Activated naive CD8-positive, alpha-beta T cell (primary cell): Measurements from ENCODE around the gene SH3BGRL2.

Experiments
- H3K27ac Mint-ChIP-seq: one replicate; pipeline ENCODE4 v1.8.0; 2021; ENCODE audit warnings: mixed read lengths
- H3K27me3 Mint-ChIP-seq: one replicate; pipeline ENCODE4 v1.8.0; 2021; ENCODE audit warnings: mixed read lengths
- H3K36me3 Mint-ChIP-seq: one replicate; pipeline ENCODE4 v1.8.0; 2021; ENCODE audit warnings: mixed read lengths
- H3K4me1 Mint-ChIP-seq: one replicate; pipeline ENCODE4 v1.8.0; 2021; ENCODE audit warnings: low read depth, mixed read lengths
- H3K4me3 Mint-ChIP-seq: one replicate; pipeline ENCODE4 v1.8.0; 2021; ENCODE audit warnings: mild to moderate bottlenecking, mixed read lengths
- H3K9me3 Mint-ChIP-seq: one replicate; pipeline ENCODE4 v1.8.0; 2021; ENCODE audit warnings: low read depth, mixed read lengths

SH3BGRL2 gene

GRCh38 chr6:79684876-79685275, 53.7 kb downstream of the SH3BGRL2 start:
- Mint-ChIP-seq H3K27me3 (no peaks in the 10 kb centered on the region), H3K9me3 (no peaks in the 10 kb centered on the region), H3K27ac (no peak overlapping the region), H3K4me3 (no peak overlapping the region), H3K36me3 (peaks cover 3% of the 10 kb centered on the region), H3K4me1 (peaks cover 19% of the 10 kb centered on the region)

GRCh38 chr6:79686707-79687309, 55.7 kb downstream of the SH3BGRL2 start:
- no peaks in the 10 kb centered on the region for H3K27me3 Mint-ChIP-seq
- H3K4me3 Mint-ChIP-seq = peak overlapping the region; percentile 9
- no peak overlapping the region for H3K27ac Mint-ChIP-seq
- peaks cover 19% of the 10 kb centered on the region for H3K4me1 Mint-ChIP-seq
- H3K9me3 Mint-ChIP-seq = no peaks in the 10 kb centered on the region
- H3K36me3 Mint-ChIP-seq = peaks cover 3% of the 10 kb centered on the region

GRCh38 chr6:79687759-79688158, 56.6 kb downstream of the SH3BGRL2 start:
- peaks cover under 1% of the 10 kb centered on the region for H3K36me3 Mint-ChIP-seq
- H3K27ac Mint-ChIP-seq = no peak overlapping the region
- no peaks in the 10 kb centered on the region for H3K27me3 Mint-ChIP-seq
- H3K4me3 Mint-ChIP-seq = no peak overlapping the region
- H3K4me1 Mint-ChIP-seq = peaks cover 19% of the 10 kb centered on the region
- no peaks in the 10 kb centered on the region for H3K9me3 Mint-ChIP-seq

- Mint-ChIP-seq H3K36me3 (peaks cover 11% of the 10 kb centered on the region), H3K27me3 (no peaks in the 10 kb centered on the region)
Measured at GRCh38 chr6:79694156-79694555, 63.0 kb downstream of the SH3BGRL2 start.

GRCh38 chr6:79694623-79695343, 63.7 kb downstream of the SH3BGRL2 start:
- H3K4me3 Mint-ChIP-seq = no peak overlapping the region
- peaks cover 11% of the 10 kb centered on the region for H3K36me3 Mint-ChIP-seq
- no peaks in the 10 kb centered on the region for H3K27me3 Mint-ChIP-seq
- peaks cover 17% of the 10 kb centered on the region for H3K4me1 Mint-ChIP-seq
- no peaks in the 10 kb centered on the region for H3K9me3 Mint-ChIP-seq
- no peak overlapping the region for H3K27ac Mint-ChIP-seq

More at GRCh38 chr6:79694156-79694555, 63.0 kb downstream of the SH3BGRL2 start:
- no peak overlapping the region for H3K4me3 Mint-ChIP-seq
- H3K27ac Mint-ChIP-seq = peak overlapping the region; percentile 35
- H3K4me1 Mint-ChIP-seq = peaks cover 17% of the 10 kb centered on the region
- H3K9me3 Mint-ChIP-seq = no peaks in the 10 kb centered on the region

GRCh38 chr6:79697430-79697829, 66.3 kb downstream of the SH3BGRL2 start:
- peak overlapping the region; percentile 79 for H3K27ac Mint-ChIP-seq
- peaks cover 11% of the 10 kb centered on the region for H3K36me3 Mint-ChIP-seq
- peaks cover 24% of the 10 kb centered on the region for H3K4me1 Mint-ChIP-seq
- no peaks in the 10 kb centered on the region for H3K9me3 Mint-ChIP-seq
- H3K4me3 Mint-ChIP-seq = peak overlapping the region; percentile 13
- no peaks in the 10 kb centered on the region for H3K27me3 Mint-ChIP-seq

GRCh38 chr6:79699606-79700005, 68.5 kb downstream of the SH3BGRL2 start:
- peaks cover 5% of the 10 kb centered on the region for H3K36me3 Mint-ChIP-seq
- no peaks in the 10 kb centered on the region for H3K27me3 Mint-ChIP-seq
- no peak overlapping the region for H3K27ac Mint-ChIP-seq
- H3K4me1 Mint-ChIP-seq = peaks cover 36% of the 10 kb centered on the region
- H3K9me3 Mint-ChIP-seq = no peaks in the 10 kb centered on the region
- H3K4me3 Mint-ChIP-seq = no peak overlapping the region

- peak overlapping the region; percentile 72 for H3K27ac Mint-ChIP-seq
- H3K36me3 Mint-ChIP-seq = no peaks in the 10 kb centered on the region
- H3K4me1 Mint-ChIP-seq = peaks cover 30% of the 10 kb centered on the region
- H3K4me3 Mint-ChIP-seq = peak overlapping the region; percentile 54
- no peaks in the 10 kb centered on the region for H3K27me3 Mint-ChIP-seq
- H3K9me3 Mint-ChIP-seq = no peaks in the 10 kb centered on the region
Measured at GRCh38 chr6:79702691-79703090, 71.6 kb downstream of the SH3BGRL2 start.

GRCh38 chr6:79704200-79704599, 73.1 kb downstream of the SH3BGRL2 start:
- Mint-ChIP-seq H3K27ac (no peak overlapping the region), H3K27me3 (peaks cover 1% of the 10 kb centered on the region), H3K9me3 (no peaks in the 10 kb centered on the region), H3K4me3 (no peak overlapping the region), H3K4me1 (peaks cover 23% of the 10 kb centered on the region), H3K36me3 (no peaks in the 10 kb centered on the region)

GRCh38 chr6:79705456-79705995, 74.4 kb downstream of the SH3BGRL2 start:
- no peak overlapping the region for H3K4me3 Mint-ChIP-seq
- no peak overlapping the region for H3K27ac Mint-ChIP-seq
- H3K36me3 Mint-ChIP-seq = no peaks in the 10 kb centered on the region
- peaks cover 1% of the 10 kb centered on the region for H3K27me3 Mint-ChIP-seq
- peaks cover 25% of the 10 kb centered on the region for H3K4me1 Mint-ChIP-seq
- H3K9me3 Mint-ChIP-seq = no peaks in the 10 kb centered on the region

- Mint-ChIP-seq H3K27me3 (peaks cover 1% of the 10 kb centered on the region), H3K36me3 (no peaks in the 10 kb centered on the region), H3K9me3 (no peaks in the 10 kb centered on the region), H3K4me3 (no peak overlapping the region), H3K4me1 (peaks cover 27% of the 10 kb centered on the region), H3K27ac (no peak overlapping the region)
Measured at GRCh38 chr6:79706527-79706926, 75.4 kb downstream of the SH3BGRL2 start.

- H3K4me3 Mint-ChIP-seq = no peak overlapping the region
- peaks cover 1% of the 10 kb centered on the region for H3K27me3 Mint-ChIP-seq
- H3K36me3 Mint-ChIP-seq = no peaks in the 10 kb centered on the region
- peaks cover 21% of the 10 kb centered on the region for H3K4me1 Mint-ChIP-seq
- no peaks in the 10 kb centered on the region for H3K9me3 Mint-ChIP-seq
- H3K27ac Mint-ChIP-seq = no peak overlapping the region
Measured at GRCh38 chr6:79707621-79708020, 76.5 kb downstream of the SH3BGRL2 start.

- Mint-ChIP-seq H3K4me3 (no peak overlapping the region), H3K4me1 (peaks cover 16% of the 10 kb centered on the region), H3K27me3 (peaks cover 1% of the 10 kb centered on the region), H3K36me3 (no peaks in the 10 kb centered on the region), H3K27ac (no peak overlapping the region), H3K9me3 (no peaks in the 10 kb centered on the region)
Measured at GRCh38 chr6:79708095-79708791, 77.1 kb downstream of the SH3BGRL2 start.

- Mint-ChIP-seq H3K9me3 (no peaks in the 10 kb centered on the region), H3K27me3 (peaks cover 1% of the 10 kb centered on the region), H3K27ac (no peak overlapping the region), H3K4me3 (no peak overlapping the region), H3K4me1 (peaks cover 11% of the 10 kb centered on the region), H3K36me3 (no peaks in the 10 kb centered on the region)
Measured at GRCh38 chr6:79710127-79710526, 79.0 kb downstream of the SH3BGRL2 start.

- Mint-ChIP-seq H3K27ac (no peak overlapping the region), H3K9me3 (no peaks in the 10 kb centered on the region), H3K4me3 (no peak overlapping the region), H3K36me3 (no peaks in the 10 kb centered on the region), H3K27me3 (peaks cover 2% of the 10 kb centered on the region), H3K4me1 (peaks cover 7% of the 10 kb centered on the region)
Measured at GRCh38 chr6:79711167-79711566, 80.0 kb downstream of the SH3BGRL2 start.
